Transverse colon (tissue), 4 donors: ENCODE results near the gene TMEM107. TPM values are rescaled to one million over a fixed set of nuclear protein-coding genes. Genes with fewer than 3 reads are reported as not detected.
A peak's percentile ranks its signal among the peaks of the same experiment; 100 is the strongest.
"Not testable (repeated sequence)": the region's sequence is repeated elsewhere in the genome, so short reads cannot be mapped to it uniquely, and the experiment has no call there.

Source experiments
- DNase-seq: peaks from one replicate; pipeline ENCODE4 v3.0.0-alpha.2; 2019
- H3K27ac ChIP-seq, 4 donors: fragments of 200-600 bp; sonication (generic); 2 replicates each; pipeline ENCODE4 v1.5.1; 2016 to 2018; ENCODE audit warnings: inconsistent platforms in 4 of 4
- H3K27me3 ChIP-seq: fragments of 200-600 bp; sonication (generic); 2 replicates; pipeline ENCODE4 v1.5.1; 2017; ENCODE audit warnings: inconsistent platforms
- H3K36me3 ChIP-seq, 4 donors: fragments of 200-600 bp; sonication (generic); 2 replicates each; pipeline ENCODE4 v1.5.1; 2017 to 2019; ENCODE audit warnings: inconsistent platforms in 4 of 4
- H3K4me1 ChIP-seq, 4 donors: fragments of 200-600 bp; sonication (generic); 2 replicates each; pipeline ENCODE4 v1.5.1; 2017 to 2020; ENCODE audit warnings: inconsistent platforms in 4 of 4
- H3K4me3 ChIP-seq, 4 donors: fragments of 200-600 bp; sonication (generic); 1 replicate in 1 of 4; 2 replicates in 3 of 4; pipeline versions ENCODE4 v1.5.1 to v1.6.1; 2017 to 2019; ENCODE audit warnings: inconsistent platforms in 4 of 4
- H3K9me3 ChIP-seq, 2 donors: fragments of 200-600 bp; sonication (generic); 2 replicates each; pipeline ENCODE4 v1.5.1; 2017 to 2019; ENCODE audit warnings: inconsistent platforms in 2 of 2
- CTCF ChIP-seq, 5 experiments: fragments of 200-600 bp in 3 of 5; fragments of 450-650 bp in 2 of 5; sonication (generic) in 3 of 5; IDR thresholded peaks; 1 replicate in 2 of 5; 2 replicates in 3 of 5; pipeline ENCODE4 v1.5.1; 2016 to 2017; ENCODE audit warnings: antibody characterized with exemption in 5 of 5, inconsistent platforms in 3 of 5, mild to moderate bottlenecking in 2 of 5, moderate library complexity in 1 of 5
- EP300 ChIP-seq: sonication (generic); formaldehyde crosslinking; IDR thresholded peaks from one replicate; pipeline ENCODE4 v1.6.1; 2017; ENCODE audit warnings: antibody characterized with exemption, low read depth
- POLR2A ChIP-seq: fragments of 450-650 bp; IDR thresholded peaks from one replicate; pipeline ENCODE4 v1.6.1; 2016; ENCODE audit warnings: antibody characterized with exemption, mild to moderate bottlenecking, moderate library complexity
- POLR2AphosphoS5 ChIP-seq, 3 donors: sonication (generic); formaldehyde crosslinking; IDR thresholded peaks; one replicate each; pipeline ENCODE4 v1.6.1; 2016; ENCODE audit warnings: antibody characterized with exemption in 3 of 3
- WGBS, 2 donors: methylation state at CpG; one replicate each; pipeline ENCODE4 v1.1.5; 2018; ENCODE audit warnings: low coverage in 1 of 2; 5-methylcytosine and 5-hydroxymethylcytosine counted together
- in situ Hi-C, 4 donors: fragments of 200-750 bp; cut with MboI; loops; one replicate each; pipeline versions ENCODE4 v1.15.0 to v1.15.1; 2017; ENCODE audit warnings: low sequenced_read_pairs in 3 of 4, low pct_ligation_motif_present in 1 of 4, low pct_unique_long_range_greater_than_20kb in 1 of 4
- intact Hi-C: fragments of 100-400 bp; cut with DNase I; formaldehyde crosslinking; loops from one replicate; pipeline ENCODE4 v1.15.1; 2023; ENCODE audit warnings: low total_unique reads
- total RNA-seq, 4 donors: library from RNA; depleted of rRNA; stranded (reverse); fragments of >200 nt; gene quantifications; one replicate each; pipeline ENCODE4 v1.1.0, GENCODE V29; 2016

Gene TMEM107
- total RNA-seq, 4 donors from 2014 or later, result 1.5 to 74.6 (median 18.3) TPM

DNA sequence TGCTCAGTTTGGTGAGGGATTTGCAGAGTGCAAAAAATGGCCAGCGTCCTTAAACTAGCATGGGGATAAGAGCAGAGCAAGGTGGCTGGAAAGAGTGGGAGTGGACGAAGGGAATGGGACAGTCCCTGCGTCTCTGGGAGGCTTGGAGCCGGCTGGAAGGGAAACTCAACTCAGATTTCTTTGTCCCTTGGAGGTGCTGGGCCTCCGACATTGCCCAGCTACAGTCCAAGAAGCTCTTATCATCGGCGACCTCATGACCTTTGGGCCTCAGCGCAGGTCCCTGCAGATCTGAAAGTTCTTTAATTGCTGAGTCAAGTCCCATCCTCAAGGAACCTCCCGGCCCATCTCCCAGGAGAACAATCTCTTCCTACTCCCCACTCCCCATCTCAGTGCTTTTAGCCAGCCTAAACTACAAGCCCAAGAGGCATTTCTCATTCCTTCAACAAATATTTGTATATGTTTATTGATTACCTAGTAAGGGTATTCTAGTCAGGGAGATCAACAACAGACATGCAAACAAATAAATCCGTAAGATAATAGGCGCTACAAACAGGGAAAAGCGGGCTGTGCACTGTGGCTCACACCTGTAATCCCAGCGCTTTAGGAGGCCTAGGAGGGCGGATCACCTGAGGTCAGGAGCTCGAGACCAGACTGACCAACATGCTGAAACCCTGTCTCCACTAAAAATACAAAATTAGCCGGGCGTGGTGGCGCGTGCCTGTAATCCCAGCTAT is 985 bp upstream of the TMEM107 start:
- H3K36me3 ChIP-seq, result no peaks in the 10 kb centered on the region
- WGBS, 2 donors, result 75 to 100% methylated on average over 10 to 19 of the region's 19 CpGs
- no peak for DNase-seq
- no peaks in the 10 kb centered on the region for H3K9me3 ChIP-seq
- in situ Hi-C loops, result no loop called here
- H3K4me1 ChIP-seq, result peaks cover 22 to 35% (median 27%) of the 10 kb centered on the region in 4 donors
- H3K27ac ChIP-seq, result peak overlapping the region; percentile 85 to 87 (median 86)
- H3K4me3 ChIP-seq, result peak overlapping the region in 3 of 4 donors; percentile 47 to 78 (median 52)
- H3K27me3 ChIP-seq, result no peaks in the 10 kb centered on the region
- intact Hi-C loops, result no loop called here
- TF ChIP-seq POLR2AphosphoS5 (IDR thresholded peaks at IDR 0.05) (no peak), POLR2A (no peak), EP300 (no peak), CTCF (IDR thresholded peaks at IDR 0.05) (no peak)

GRCh38 chr17:8175795-8176196 is 384 bp downstream of the TMEM107 start:
- H3K4me3 ChIP-seq, result peak overlapping the region; percentile 45 to 78 (median 50)
- no peak for TF ChIP-seq EP300
- no peak for TF ChIP-seq CTCF (IDR thresholded peaks at IDR 0.05)
- no peak for TF ChIP-seq POLR2AphosphoS5 (IDR thresholded peaks at IDR 0.05)
- no peak for TF ChIP-seq POLR2A
- intact Hi-C loops (no loop called here), in situ Hi-C loops (no loop called here)
- H3K27me3 ChIP-seq, result no peaks in the 10 kb centered on the region
- H3K9me3 ChIP-seq, result no peaks in the 10 kb centered on the region
- H3K36me3 ChIP-seq, result no peaks in the 10 kb centered on the region
- peak overlapping the region; percentile 85 to 87 (median 86) for H3K27ac ChIP-seq
- WGBS, 2 donors, result 9% methylated on average over 11 of the region's 11 CpGs; no CpG with 5 or more reads in 1 of the 2 donors
- peaks cover 22 to 38% (median 27%) of the 10 kb centered on the region in 4 donors for H3K4me1 ChIP-seq
- peak; percentile 41 for DNase-seq

DNA sequence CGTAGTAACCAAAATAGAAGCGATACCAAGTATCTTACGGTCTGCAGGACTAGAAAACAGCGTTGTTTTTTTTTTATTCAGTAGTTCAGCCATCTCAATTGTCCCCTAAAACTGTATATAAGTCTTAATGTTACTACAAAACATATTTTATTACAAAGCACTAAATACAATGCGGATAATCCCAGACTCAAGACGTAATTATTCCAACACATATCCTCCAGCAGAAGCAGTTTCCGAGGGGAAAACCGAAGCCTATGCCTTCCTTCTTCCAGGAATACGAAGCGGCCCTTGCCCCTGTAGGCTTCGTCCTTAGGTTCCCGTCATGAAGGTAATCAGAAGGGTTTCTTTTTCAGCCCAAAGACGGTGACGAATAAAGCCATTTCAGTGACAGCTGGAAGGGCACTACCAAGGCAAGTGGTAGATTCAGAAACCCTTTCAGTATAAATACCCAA is 2.3 kb downstream of the TMEM107 start:
- in situ Hi-C loops (no loop called here), intact Hi-C loops (no loop called here)
- DNase-seq, result peak; percentile 17
- no peak for TF ChIP-seq POLR2AphosphoS5 (IDR thresholded peaks at IDR 0.05)
- no peak for TF ChIP-seq CTCF (IDR thresholded peaks at IDR 0.05)
- no peak for TF ChIP-seq POLR2A
- no peak for TF ChIP-seq EP300
- 5 to 6% methylated on average over 14 of the region's 14 CpGs for WGBS, 2 donors
- no peaks in the 10 kb centered on the region for H3K9me3 ChIP-seq
- H3K27me3 ChIP-seq, result no peaks in the 10 kb centered on the region
- peaks cover 22 to 40% (median 27%) of the 10 kb centered on the region in 4 donors for H3K4me1 ChIP-seq
- peak overlapping the region in 3 of 4 donors; percentile 25 to 51 (median 36) for H3K4me3 ChIP-seq
- peak overlapping the region; percentile 85 to 91 (median 89) for H3K27ac ChIP-seq
- H3K36me3 ChIP-seq, result no peaks in the 10 kb centered on the region

GRCh38 chr17:8173056-8173870 is 2.9 kb downstream of the TMEM107 start:
- 0 to 1% methylated on average over 19 to 23 of the region's 23 CpGs for WGBS, 2 donors
- DNase-seq, result peak; percentile 84
- no peaks in the 10 kb centered on the region for H3K27me3 ChIP-seq
- TF ChIP-seq CTCF (IDR thresholded peaks at IDR 0.05), result no peak
- TF ChIP-seq POLR2A, result peak; percentile 100
- TF ChIP-seq POLR2AphosphoS5 (IDR thresholded peaks at IDR 0.05), result peak; percentile 100
- TF ChIP-seq EP300, result peak; percentile 47
- H3K9me3 ChIP-seq, result no peaks in the 10 kb centered on the region
- no peaks in the 10 kb centered on the region for H3K36me3 ChIP-seq
- in situ Hi-C loops (no loop called here), intact Hi-C loops (no loop called here)
- peak overlapping the region; percentile 18 to 51 (median 30) for H3K4me3 ChIP-seq
- H3K27ac ChIP-seq, result peak overlapping the region; percentile 85 to 91 (median 89)
- H3K4me1 ChIP-seq, result peaks cover 22 to 40% (median 27%) of the 10 kb centered on the region in 4 donors

GRCh38 chr17:8170186-8170585 is 6.0 kb downstream of the TMEM107 start:
- H3K27me3 ChIP-seq, intact Hi-C loops, DNase-seq, H3K4me3 ChIP-seq, H3K27ac ChIP-seq, H3K36me3 ChIP-seq, in situ Hi-C loops, H3K9me3 ChIP-seq: not testable (repeated sequence)
- WGBS, 2 donors, result 87 to 95% methylated on average over 11 to 19 of the region's 19 CpGs
- peaks cover 7 to 23% (median 11%) of the 10 kb centered on the region in 4 donors for H3K4me1 ChIP-seq
